Endometrial microvascular endothelial cells (primary cell): ENCODE measurements around the gene TMCO1. TPM values are rescaled to one million over a fixed set of nuclear protein-coding genes. Genes with fewer than 3 reads are reported as not detected.
"Not testable (repeated sequence)": the region's sequence is repeated elsewhere in the genome, so short reads cannot be mapped to it uniquely, and the experiment has no call there.

Source experiments
- in situ Hi-C: cut with HindIII; loops from 2 replicates; pipeline ENCODE4 v1.10.0; 2017; ENCODE audit warnings: low sequenced_read_pairs, low pct_unique_long_range_greater_than_20kb; ENCODE audit errors: inconsistent ontology term
- total RNA-seq: library from RNA; depleted of rRNA; stranded (reverse); fragments of >200 nt; gene quantifications from one replicate; pipeline ENCODE4 v1.2.3, GENCODE V29; 2015; ENCODE audit errors: inconsistent ontology term

Gene TMCO1
- total RNA-seq, 1 donor from 2014 or later: 82.2 TPM

DNA sequence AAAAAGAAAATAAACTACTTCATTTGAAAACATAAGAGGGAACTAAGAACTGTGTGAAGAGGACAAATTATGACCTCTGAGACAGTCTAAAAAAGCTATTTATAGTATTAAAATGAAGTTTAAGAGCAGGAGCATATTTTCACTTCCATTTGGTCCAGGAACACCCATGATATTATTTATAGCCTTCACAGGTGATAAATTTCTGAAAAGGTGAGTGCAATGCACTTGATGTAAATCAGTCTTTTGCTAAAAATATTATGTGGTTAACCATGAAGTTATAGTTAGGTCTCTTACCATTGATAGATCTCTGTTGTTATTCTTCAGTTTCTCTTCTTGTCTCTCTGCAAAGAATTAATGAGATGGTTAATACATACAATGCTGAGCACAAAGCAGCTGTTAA lies 14.7 kb downstream of the TMCO1 start:
- in situ Hi-C loops: no loop called here

DNA sequence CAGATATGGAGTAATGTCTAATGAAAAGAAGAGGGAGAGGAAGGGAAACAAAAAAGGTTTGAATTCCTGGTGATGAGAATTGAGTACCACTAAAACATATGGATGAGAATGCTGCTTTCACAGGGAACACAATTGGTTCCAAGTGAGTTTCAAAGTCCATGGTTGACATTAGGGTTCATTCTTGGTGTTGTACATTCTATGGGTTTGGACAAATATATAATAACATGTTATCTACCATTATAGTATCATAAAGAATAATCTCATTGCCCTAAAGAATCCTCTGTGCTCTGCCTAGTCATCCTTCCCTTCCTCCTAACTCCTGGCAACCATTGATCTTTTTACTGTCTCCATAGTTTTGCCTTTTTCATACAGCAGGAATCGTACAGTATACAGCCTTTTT lies 20.1 kb downstream of the TMCO1 start:
- in situ Hi-C loops: no loop called here

DNA sequence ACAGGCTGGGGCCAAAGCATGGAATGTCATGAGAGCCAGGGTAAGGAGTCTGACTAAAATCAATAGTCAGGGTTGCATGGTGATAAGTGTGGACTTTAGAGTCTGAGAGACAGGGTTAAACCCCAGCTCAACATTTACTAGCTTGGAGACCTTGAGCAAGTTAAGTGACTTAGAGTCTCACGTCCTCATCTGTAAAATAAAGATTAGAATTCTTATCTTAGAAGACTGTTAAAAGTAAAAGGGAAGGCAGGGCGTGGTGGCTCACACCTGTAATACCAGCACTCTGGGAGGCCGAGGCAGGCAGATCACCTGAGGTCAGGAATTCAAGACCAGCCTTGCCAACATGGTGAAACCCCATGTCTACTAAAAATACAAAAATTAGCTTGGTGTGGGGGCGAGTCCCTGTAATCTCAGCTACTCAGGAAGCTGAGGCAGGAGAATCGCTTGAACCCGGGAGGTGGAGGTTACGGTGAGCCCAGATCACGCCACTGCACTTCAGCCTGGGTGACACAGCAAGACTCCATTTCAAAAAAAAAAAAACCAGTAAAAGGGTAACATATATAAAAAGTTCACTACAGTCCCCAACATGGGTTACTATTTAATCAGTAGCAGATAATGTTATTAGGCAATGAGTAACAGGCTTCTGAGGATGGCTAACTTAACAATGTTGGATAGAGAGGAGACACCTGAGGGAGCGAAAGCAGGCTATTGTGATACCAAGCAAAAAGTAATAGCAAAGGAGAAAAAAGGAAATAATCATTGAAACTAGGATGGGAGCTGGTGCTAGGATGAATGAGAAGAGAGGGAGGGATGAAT lies 20.8 kb downstream of the TMCO1 start:
- in situ Hi-C loops: no loop called here

DNA sequence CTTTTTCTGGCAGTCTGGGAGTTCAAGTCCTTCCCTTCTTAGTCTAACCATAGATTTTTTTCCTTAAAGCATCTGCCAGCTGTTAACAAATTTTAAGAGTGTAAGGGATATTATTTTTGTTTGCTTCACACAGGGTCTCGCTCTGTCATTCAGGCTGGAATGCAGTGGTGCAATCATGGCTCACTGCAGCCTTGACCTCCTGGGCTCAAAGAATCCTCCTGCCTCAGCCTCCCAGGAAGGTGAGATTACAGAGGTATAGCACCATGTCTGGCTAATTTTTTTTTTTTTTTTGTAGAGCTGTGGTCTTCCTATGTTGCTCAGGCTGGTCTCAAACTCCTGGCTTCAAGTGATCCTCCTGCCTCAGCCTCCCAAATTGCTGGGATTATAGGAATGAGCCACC lies 23.8 kb downstream of the TMCO1 start:
- in situ Hi-C loops: not testable (repeated sequence)

DNA sequence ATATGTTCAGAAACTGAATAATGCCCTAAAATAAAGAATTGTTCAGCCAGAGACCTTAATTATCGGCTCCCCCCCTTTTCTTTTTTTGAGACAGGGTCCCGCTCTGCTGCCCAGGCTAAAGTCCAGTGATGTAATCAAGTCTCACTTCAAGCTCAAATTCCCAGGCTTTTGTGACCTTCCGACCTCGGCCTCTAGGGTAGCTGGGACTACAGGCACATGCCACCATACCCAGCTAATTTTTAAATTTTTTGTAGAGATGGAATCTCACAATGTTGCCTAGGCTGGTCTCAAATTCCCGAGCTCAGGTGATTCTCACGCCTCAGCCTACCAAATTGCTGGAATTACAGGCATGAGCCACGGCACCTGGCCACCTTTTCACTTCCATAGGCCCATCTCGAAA lies 26.5 kb downstream of the TMCO1 start:
- in situ Hi-C loops: no loop called here

DNA sequence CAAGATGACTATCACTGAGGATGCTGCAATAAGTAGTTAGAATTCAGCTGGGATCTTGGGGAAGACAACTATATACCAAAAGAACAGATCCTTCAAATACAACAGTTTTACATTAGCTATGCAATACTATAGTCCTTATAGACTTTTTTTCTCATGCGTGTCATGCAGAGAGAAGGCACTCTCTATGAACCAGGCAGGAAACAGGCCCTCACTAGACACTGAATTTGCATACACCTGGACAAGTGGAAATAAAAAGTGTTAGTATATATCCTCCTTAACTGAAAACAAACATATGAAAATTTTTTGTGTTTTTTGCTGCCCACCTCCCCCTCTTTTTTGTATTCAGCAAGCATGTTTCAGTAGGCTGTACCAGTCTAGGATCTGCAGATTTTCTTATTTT lies 29.9 kb downstream of the TMCO1 start:
- in situ Hi-C loops: no loop called here

DNA sequence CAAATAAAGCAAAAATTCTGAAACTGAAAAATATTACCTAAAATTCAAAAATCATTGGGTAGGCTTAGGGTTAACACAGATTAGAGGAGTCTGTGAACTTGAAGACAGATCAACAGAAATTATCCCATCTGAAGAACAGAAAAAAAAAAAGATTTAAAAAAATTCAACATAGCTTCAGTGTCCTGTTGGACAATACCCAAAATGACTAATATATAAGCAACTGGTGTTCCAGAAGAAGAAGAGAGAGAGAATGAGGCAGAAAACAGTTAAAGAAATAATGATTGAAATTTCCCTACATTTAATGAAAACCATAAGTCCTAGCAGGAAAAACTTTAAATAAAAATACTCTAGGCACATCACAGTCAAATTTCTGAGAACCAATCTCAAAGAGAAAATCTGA lies 31.5 kb downstream of the TMCO1 start:
- in situ Hi-C loops: no loop called here

DNA sequence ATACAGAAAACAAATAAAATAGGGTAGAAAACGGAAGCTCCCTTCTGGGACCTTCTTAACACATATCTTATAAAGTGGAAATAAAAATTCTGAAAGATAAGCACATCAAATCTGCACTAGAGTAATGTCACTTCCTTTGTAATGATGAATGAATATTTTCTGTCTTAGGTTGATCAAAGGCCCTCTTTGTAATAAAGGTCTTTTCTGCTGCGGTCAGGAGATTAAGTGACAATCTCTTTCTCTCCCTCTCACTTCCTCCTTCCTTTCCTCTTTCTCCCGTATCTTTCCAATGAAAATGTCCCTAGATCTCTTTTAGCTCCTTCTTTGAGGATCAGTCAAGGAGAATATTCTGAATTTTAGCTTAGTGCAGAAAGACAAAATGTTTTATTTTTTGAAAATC lies 33.8 kb downstream of the TMCO1 start:
- in situ Hi-C loops: no loop called here

DNA sequence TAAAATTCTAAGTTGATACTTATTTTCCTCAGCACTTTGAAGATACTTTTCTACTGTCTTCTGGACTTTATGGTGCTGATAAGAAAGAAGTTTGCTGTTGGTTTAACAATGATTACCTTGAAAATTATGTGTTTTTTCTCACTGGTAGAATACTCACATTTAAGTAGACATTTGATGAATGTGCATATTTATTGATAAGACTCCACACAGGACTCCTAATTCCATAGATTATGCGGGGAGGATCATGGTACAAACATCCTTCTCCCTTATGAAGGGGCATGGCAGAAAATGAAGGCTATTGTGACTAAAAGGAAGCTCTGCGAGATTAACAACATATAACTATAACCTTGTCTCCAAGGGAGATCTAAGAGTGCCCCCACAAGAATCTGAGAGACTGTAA lies 41.8 kb downstream of the TMCO1 start:
- in situ Hi-C loops: no loop called here

DNA sequence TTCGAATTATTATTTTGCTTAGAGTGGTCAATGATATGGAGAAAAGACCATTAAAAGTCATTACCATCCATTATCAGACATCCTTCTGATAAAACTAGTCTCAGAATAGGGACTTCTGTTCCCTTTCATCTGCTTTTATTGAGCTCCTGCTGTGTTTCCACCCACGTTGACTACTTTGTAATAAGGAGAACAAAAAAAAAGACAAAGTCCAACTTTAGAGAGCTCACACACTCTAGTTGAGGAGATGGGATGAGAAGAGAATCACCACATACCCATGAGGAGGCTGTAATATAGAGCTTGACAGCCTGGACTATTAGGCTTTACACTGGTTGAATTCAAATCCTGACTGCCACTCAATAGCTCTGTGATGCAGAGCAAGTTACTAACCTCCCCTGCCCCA lies 42.5 kb downstream of the TMCO1 start:
- in situ Hi-C loops: no loop called here

DNA sequence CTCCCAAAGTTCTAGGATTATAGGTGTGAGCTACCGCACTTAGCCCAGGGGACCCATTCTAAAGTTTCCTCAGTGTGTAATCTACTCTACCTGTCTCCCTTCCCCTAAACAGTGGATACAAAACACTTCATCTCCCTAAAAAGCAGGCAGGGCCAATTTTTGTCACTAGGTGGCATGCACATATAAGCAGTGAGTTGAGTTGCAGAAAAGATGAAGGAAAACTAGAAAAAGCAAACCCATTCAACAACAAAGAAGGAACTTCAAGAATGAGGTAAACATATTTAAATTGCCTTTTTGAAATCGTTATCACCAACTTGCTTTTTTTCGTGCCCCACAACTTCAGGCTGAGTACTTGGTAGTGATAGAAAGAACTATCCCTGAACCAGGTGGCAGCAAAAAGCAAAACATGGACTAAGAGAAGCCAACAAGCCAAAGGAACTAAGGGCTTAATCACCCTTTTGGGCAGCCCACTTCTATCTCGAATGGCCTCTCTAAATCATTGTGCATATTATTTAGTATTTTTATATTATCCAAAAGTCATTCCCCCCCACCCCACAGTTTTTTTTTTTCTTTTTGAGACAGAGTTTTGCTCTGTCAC lies 50.7 kb downstream of the TMCO1 start:
- in situ Hi-C loops: no loop called here

DNA sequence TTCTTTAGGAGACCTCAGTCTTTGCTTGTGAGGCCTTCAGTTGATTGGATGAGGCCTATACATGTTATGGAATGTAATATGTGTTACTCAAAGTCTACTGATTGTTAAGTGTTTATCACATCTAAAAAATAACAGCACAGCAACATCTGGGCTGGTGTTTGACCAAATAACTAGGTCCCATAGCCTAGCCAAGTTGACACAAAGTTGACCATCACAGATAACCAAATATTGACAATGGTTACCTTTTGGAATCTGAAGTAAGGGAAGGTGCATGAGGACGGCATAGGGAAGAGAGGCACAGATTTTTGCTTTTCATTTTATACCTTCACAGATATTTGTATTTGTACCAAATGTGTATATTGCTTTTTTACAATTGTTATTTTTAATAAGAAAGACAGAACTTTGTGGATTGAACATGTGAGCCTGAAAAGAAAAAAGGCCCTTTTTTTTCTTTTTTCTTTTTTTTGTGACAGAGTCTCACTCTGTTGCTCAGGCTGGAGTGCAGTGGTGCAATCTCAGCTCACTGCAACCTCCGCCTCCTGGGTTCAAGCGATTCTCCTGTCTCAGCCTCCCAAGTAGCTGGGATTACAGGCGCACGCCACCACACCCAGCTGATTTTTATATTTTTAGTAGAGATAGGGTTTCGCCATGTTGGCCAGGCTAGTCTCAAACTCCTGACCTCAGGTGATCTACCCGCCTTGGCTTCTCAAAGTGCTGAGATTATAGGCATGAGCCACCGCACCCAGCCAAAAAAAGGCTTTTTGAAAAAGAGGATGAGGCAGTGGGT lies 52.2 kb downstream of the TMCO1 start:
- in situ Hi-C loops: not testable (repeated sequence)

DNA sequence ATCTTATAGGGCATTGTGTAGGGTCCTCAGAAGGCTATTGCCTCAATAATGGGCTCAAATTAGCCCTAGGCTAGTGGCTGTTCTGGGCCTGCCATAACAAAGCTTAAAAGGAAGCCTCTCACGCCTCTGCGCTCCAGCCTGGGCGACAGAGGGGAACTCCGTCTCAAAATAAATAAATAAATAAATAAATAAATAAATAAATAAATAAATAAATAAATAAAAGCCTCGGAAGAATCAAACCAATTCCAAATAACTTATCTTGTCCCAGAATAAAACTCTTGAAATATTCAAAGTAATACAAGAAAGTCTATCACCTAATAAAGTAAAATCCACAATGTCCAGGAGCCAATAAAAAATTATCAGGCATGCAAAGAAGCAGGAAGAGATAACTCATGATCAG lies 55.9 kb downstream of the TMCO1 start:
- in situ Hi-C loops: no loop called here

DNA sequence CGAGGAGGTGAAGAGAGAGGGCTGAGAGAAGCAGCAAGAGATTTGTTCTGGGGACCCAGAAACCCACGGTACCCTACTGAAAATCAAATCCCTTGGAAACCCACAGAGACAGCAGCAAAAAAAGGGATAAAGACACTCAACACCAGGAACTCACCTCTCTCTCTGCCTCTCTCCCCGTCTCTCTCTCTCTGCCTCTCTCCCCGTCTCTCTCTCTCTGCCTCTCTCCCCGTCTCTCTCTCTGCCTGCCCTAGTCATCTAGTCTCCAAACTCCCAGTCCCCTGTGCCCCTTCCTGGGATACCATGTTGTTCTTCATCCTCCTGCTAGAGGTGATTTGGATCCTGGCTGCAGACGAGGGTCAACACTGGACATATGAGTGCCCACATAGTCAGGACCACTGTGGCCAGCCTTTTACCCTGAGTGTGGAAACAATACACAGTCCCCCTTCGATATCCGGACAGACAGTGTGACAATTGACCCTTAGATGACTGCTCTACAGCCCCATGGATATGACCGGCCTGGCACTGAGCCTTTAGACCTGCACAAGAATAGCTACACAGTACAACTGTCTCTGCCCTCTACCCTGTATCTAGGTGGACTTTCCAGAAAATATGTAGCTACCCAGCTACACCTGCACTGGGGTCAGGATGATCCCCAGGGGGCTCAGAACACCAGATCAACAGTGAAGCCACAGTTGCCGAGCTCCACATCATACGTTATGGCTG lies 60.5 kb downstream of the TMCO1 start:
- in situ Hi-C loops: no loop called here

DNA sequence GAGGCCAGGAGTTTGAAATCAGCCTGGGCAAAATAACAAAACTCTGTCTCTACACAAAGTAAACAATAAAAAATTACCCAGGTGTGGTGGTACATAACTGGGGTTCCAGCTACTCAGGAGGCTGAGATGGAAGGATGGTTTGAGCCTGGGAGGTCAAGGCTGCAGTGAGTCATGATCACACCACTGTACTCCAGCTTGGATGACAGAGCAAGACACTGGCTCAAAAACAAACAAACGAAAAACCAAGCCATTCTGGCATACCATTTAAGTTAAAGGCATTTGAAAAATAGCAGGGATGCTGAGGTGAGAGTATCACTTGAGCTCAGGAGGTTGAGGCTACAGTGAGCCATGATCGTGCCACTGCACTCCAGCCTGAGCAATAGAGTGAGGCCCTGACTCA lies 65.0 kb downstream of the TMCO1 start:
- in situ Hi-C loops: no loop called here

DNA sequence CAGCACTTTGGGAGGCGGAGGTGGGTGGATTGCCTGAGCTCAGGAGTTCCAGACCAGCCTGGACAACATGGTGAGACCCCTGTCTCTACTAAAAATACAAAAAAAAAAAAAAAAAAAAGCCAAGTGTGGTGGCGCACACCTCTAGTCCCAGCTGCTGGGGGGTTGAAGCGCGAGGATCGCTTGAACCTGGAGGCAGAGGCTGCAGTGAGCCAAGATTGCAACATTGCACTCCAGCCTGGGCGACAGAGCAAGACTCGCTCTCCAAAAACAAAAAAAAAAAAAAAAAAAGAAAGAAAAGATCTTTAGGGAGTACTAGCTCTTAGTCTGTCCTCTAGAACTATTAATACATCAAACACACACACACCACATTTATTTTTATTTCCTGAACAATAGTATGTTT lies 66.7 kb downstream of the TMCO1 start:
- in situ Hi-C loops: not testable (repeated sequence)

DNA sequence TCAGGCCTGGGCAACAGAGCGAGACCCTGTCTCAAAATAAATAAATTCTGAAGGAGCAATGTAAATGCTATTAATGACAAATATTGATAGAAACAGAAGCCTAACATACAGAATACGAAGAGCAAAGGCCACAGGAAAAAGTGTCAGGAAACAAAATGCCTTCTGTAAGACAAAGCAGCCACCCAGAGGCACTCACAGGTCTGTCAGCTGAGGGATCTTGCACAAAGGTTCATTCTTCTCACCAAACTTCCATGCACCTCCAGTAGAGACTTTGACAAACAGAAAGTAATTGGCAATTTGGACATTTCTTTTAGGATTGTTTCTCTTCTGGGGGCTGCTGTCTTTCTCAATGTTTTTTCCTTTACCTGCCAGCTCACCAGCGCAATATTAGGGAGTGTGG lies 69.1 kb downstream of the TMCO1 start:
- in situ Hi-C loops: no loop called here

DNA sequence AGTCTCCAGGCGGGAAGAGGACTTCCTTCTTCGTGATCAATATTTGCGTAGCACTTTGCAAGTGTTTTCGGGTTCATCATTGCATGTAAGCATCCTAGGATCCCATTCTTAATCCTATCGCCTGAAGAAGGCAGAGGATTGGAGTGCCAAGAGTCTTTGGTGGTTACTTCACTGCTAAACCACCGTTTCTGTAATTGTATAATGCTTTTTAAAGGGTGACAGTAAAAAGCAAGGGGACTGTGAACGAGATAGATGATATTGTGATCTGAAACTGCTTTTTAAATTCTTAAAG lies 70.0 kb downstream of the TMCO1 start:
- in situ Hi-C loops: no loop called here

DNA sequence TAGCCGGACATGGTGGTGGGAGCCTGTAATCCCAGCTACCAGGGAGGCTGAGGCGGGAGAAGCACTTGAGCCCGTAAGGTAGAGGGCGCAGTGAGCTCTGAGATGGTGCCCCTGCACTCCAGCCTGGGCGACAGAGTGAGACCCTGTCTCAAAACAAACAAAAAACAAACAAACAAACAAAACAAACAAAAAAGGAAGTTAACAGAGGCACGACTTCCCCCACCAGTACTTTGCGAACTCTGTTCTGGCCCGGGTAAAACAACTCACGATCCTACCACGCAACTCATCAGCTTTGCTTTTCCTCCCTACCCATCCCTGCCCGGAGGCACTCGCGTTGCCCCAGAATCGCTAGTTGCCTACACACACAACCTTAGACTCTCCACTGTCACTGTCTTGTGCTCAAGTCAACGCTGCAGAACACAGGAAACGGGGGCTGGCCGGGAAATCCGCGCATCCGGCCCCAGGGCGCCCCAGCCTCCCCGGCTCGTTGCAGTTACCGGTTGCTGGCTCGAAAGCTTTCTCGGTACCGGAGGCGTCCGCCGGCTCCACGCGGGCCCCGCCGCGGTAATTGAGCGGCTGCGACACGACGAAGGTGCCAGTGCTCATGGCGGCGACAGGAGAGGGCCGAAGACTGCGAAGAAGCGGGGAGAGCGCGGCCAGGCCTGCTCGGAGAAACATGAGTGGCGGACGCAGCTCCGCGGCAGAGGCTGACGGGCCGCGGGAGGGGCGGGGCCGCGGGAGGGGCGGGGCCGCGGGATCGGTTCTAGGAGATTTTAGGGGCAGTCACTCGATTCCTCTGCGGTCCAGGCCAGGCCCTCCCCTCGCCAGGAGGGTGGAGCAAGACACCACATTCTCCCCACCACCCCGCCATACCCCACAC lies 70.5 kb downstream of the TMCO1 start, which contains the start of gene ALDH9A1:
Gene ALDH9A1, minus strand, starts transcription at position 682 of the 880 bp plus-strand sequence. Its CDS starts 4 bp downstream, at position 678.
- in situ Hi-C loops: no loop called here
